ENCODE data around the gene CEBPE.
A peak's percentile ranks its signal among the peaks of the same experiment; 100 is the strongest.
"Not testable (repeated sequence)": the region's sequence is repeated elsewhere in the genome, so short reads cannot be mapped to it uniquely, and the experiment has no call there.

Gene CEBPE

GRCh38 chr14:23120541-23121251 is 1.6 kb upstream of the CEBPE start:
- peak; percentile 73 for DNase-seq

GRCh38 chr14:23119363-23120327 is 590 bp upstream of the CEBPE start:
- peak; percentile 30 for DNase-seq

GRCh38 chr14:23117371-23118020 is 1.6 kb downstream of the CEBPE start:
- no peak for DNase-seq

GRCh38 chr14:23115918-23116317 is 3.1 kb downstream of the CEBPE start:
- DNase-seq = no peak

- no peak for DNase-seq
Observed at GRCh38 chr14:23115039-23115731, 3.9 kb downstream of the CEBPE start.

GRCh38 chr14:23114669-23115038 is 4.4 kb downstream of the CEBPE start:
- DNase-seq = no peak

- no peak for DNase-seq
Observed at GRCh38 chr14:23114120-23114458, 5.0 kb downstream of the CEBPE start.

- DNase-seq = no peak
Observed at GRCh38 chr14:23113431-23114119, 5.5 kb downstream of the CEBPE start.

GRCh38 chr14:23112359-23113178 is 6.5 kb downstream of the CEBPE start:
- DNase-seq = no peak

GRCh38 chr14:23110579-23111365 is 8.3 kb downstream of the CEBPE start:
- no peak for DNase-seq

GRCh38 chr14:23109769-23110168 is 9.3 kb downstream of the CEBPE start:
- DNase-seq = no peak

- not testable (repeated sequence) for DNase-seq
Observed at GRCh38 chr14:23108169-23108568, 10.9 kb downstream of the CEBPE start.

- DNase-seq = not testable (repeated sequence)
Observed at GRCh38 chr14:23107620-23108019, 11.4 kb downstream of the CEBPE start.

- no peak for DNase-seq
Observed at GRCh38 chr14:23106747-23107045, 12.4 kb downstream of the CEBPE start.

GRCh38 chr14:23105348-23105824 is 13.7 kb downstream of the CEBPE start:
- DNase-seq = no peak

GRCh38 chr14:23104591-23105347 is 14.3 kb downstream of the CEBPE start, which contains the start of gene CIROP:
Gene CIROP (minus strand): TSS chr14:23104989. CDS start chr14:23104920, 69 bp downstream.
- DNase-seq = no peak

GRCh38 chr14:23104070-23104590 is 14.9 kb downstream of the CEBPE start:
- DNase-seq = no peak

GRCh38 chr14:23103581-23103980 is 15.5 kb downstream of the CEBPE start:
- no peak for DNase-seq

- DNase-seq = no peak
Observed at GRCh38 chr14:23102801-23103200, 16.3 kb downstream of the CEBPE start.
